SK-N-SH (cell line): ENCODE measurements around the gene STARD13. TPM values are rescaled to one million over a fixed set of nuclear protein-coding genes. Genes with fewer than 3 reads are reported as not detected.

Experiments
- CTCF ChIA-PET: fragments of 300-600, 350-600 bp; formaldehyde crosslinking; extraction: SDS; loops from one replicate; lab custom pipeline; 2021; lab: Yijun Ruan, JAX
- POLR2A ChIA-PET: fragments of 350-600 bp; sonication (Branson Sonifier 250); formaldehyde crosslinking; extraction: SDS; loops from one replicate; lab custom pipeline; 2020; ENCODE audit warnings: antibody characterized with exemption, inconsistent platforms; lab: Yijun Ruan, JAX
- DNase-seq: peaks from one replicate; pipeline ENCODE4 v3.0.0; 2012
- H2AFZ ChIP-seq: fragments of 200-600 bp; sonication (generic); 2 replicates; pipeline ENCODE4 v1.8.1; 2016; ENCODE audit warnings: antibody characterized with exemption, mild to moderate bottlenecking, low read depth
- H3F3A ChIP-seq: fragments of 200-600 bp; sonication (generic); replicated peaks from 2 replicates; pipeline ENCODE3; 2016; ENCODE audit warnings: antibody characterized with exemption, mild to moderate bottlenecking; ENCODE audit not compliant: insufficient read depth
- H3K27ac ChIP-seq, 2 experiments: fragments of 200-500 bp in 1 of 2; fragments of 200-600 bp in 1 of 2; sonication (Bioruptor generic) in 1 of 2; sonication (generic), shearing (Covaris generic) in 1 of 2; 2 replicates each; pipeline versions ENCODE4 v1.5.1 to v1.6.1; 2014 to 2016; ENCODE audit warnings: low read depth in 2 of 2, inconsistent platforms in 1 of 2, low read length in 1 of 2, mild to moderate bottlenecking in 1 of 2, mixed read lengths in 1 of 2
- H3K27me3 ChIP-seq: fragments of 200-600 bp; sonication (generic), shearing (Covaris generic); 2 replicates; pipeline ENCODE4 v1.6.1; 2016; ENCODE audit warnings: mixed run types; ENCODE audit not compliant: insufficient read depth
- H3K36me3 ChIP-seq, 2 experiments: fragments of 200-500 bp in 1 of 2; fragments of 200-600 bp in 1 of 2; sonication (Bioruptor generic) in 1 of 2; sonication (generic) in 1 of 2; replicated peaks in 1 of 2; 2 replicates each; pipeline versions ENCODE3 to v1.5.1; 2014 to 2016; ENCODE audit warnings: low read length in 1 of 2, mild to moderate bottlenecking in 1 of 2; ENCODE audit not compliant: insufficient read depth in 2 of 2, control insufficient read depth in 1 of 2
- H3K4me1 ChIP-seq, 2 experiments: fragments of 200-500 bp in 1 of 2; fragments of 200-600 bp in 1 of 2; sonication (Bioruptor generic) in 1 of 2; sonication (generic), shearing (Covaris generic) in 1 of 2; 2 replicates each; pipeline versions ENCODE4 v1.5.1 to v1.6.1; 2014 to 2016; ENCODE audit warnings: low read depth in 1 of 2, low read length in 1 of 2, mixed run types in 1 of 2; ENCODE audit not compliant: insufficient read depth in 2 of 2, control insufficient read depth in 1 of 2
- H3K4me2 ChIP-seq: fragments of 200-600 bp; sonication (generic), shearing (Covaris generic); 2 replicates; pipeline ENCODE4 v1.6.1; 2017; ENCODE audit warnings: mixed run types
- H3K4me3 ChIP-seq, 2 experiments: fragments of 200-500 bp in 1 of 2; fragments of 200-600 bp in 1 of 2; sonication (Bioruptor generic) in 1 of 2; sonication (generic), shearing (Covaris generic) in 1 of 2; 2 replicates each; pipeline versions ENCODE4 v1.5.1 to v1.8.1; 2014 to 2016; ENCODE audit warnings: low read depth in 2 of 2, inconsistent platforms in 1 of 2, low read length in 1 of 2, mild to moderate bottlenecking in 1 of 2, mixed read lengths in 1 of 2, moderate library complexity in 1 of 2
- H3K79me2 ChIP-seq: fragments of 200-600 bp; sonication (generic); 2 replicates; pipeline ENCODE4 v1.8.1; 2017; ENCODE audit warnings: mild to moderate bottlenecking; ENCODE audit not compliant: insufficient read depth
- H3K9ac ChIP-seq: fragments of 200-600 bp; sonication (generic); 2 replicates; pipeline ENCODE4 v1.6.1; 2017; ENCODE audit warnings: mixed run types
- H3K9me2 ChIP-seq: fragments of 200-600 bp; sonication (generic); 2 replicates; pipeline ENCODE4 v1.6.1; 2017; ENCODE audit warnings: mixed run types
- H3K9me3 ChIP-seq: fragments of 200-600 bp; sonication (generic); 2 replicates; pipeline ENCODE4 v1.6.1; 2017; ENCODE audit warnings: mixed run types, mild to moderate bottlenecking, moderate library complexity
- H4K20me1 ChIP-seq: fragments of 200-600 bp; sonication (generic); 2 replicates; pipeline ENCODE4 v1.6.1; 2017; ENCODE audit warnings: mild to moderate bottlenecking, mixed run types; ENCODE audit not compliant: insufficient read depth
- EP300 ChIP-seq, 2 experiments: IDR thresholded peaks; 2 replicates each; pipeline versions ENCODE4 v1.4.0 to v1.6.1; 2012; ENCODE audit warnings: borderline replicate concordance in 1 of 2, low read depth in 1 of 2, low read length in 1 of 2
- FOXJ3 ChIP-seq: sonication (generic); formaldehyde crosslinking; IDR thresholded peaks from 2 replicates; pipeline ENCODE4 v1.5.1; 2020; ENCODE audit warnings: mild to moderate bottlenecking, missing genetic modification reagents
- GABPA ChIP-seq: IDR thresholded peaks from 2 replicates; pipeline ENCODE4 v1.4.0; 2012; ENCODE audit warnings: low read depth, mild to moderate bottlenecking
- JUND ChIP-seq: IDR thresholded peaks from 2 replicates; pipeline ENCODE4 v1.4.0; 2012
- RAD21 ChIP-seq: IDR thresholded peaks from 2 replicates; pipeline ENCODE4 v1.6.1; 2012; ENCODE audit warnings: mild to moderate bottlenecking, low read length
- RCOR1 ChIP-seq: fragments of 150-350 bp; IDR thresholded peaks from 2 replicates; pipeline ENCODE4 v1.6.1; 2017; ENCODE audit warnings: antibody characterized with exemption, low read length
- RFX5 ChIP-seq: IDR thresholded peaks from 2 replicates; pipeline ENCODE4 v1.6.1; 2012; ENCODE audit warnings: mild to moderate bottlenecking, improper control_type of control experiment, low read length
- USF2 ChIP-seq: fragments of 150-350 bp; IDR thresholded peaks from 2 replicates; pipeline ENCODE4 v1.6.1; 2017; ENCODE audit warnings: antibody characterized with exemption, low read length, low read depth, borderline replicate concordance
- YY1 ChIP-seq: IDR thresholded peaks from 2 replicates; pipeline ENCODE4 v1.4.0; 2012; ENCODE audit warnings: low read depth, mild to moderate bottlenecking
- ZBTB33 ChIP-seq: IDR thresholded peaks from 2 replicates; pipeline ENCODE4 v1.4.0; 2012; ENCODE audit warnings: low read depth, borderline replicate concordance
- WGBS: methylation state at CpG from one replicate; pipeline ENCODE4 v1.1.6; 2017; ENCODE audit warnings: low lambda C conversion rate; 5-methylcytosine and 5-hydroxymethylcytosine counted together
- polyA plus RNA-seq, 3 experiments: library from polyadenylated mRNA; depleted of rRNA; stranded (reverse); fragments of >200 nt; gene quantifications; 2 replicates each; pipeline ENCODE4 v1.2.3, GENCODE V29; 2012
- TF ChIP-seq, protein P1 (sequence below): IDR thresholded peaks from 2 replicates; pipeline ENCODE4; 2012

STARD13 gene
- polyA plus RNA-seq, 1 of the 3 experiments (the other 2 are of a cell fraction): 5.7 TPM

GRCh38 chr13:33319859-33320258 is 34.3 kb upstream of the STARD13 start:
- H3K27ac ChIP-seq: no peak overlapping the region
- ChIA-PET CTCF (interaction anchor here (1.0 kb wide), 1 partner anchor 11 kb away, joined by 3 read pairs; no protein-coding TSS in a partner anchor), POLR2A (no interaction called here)
- WGBS: 94% methylated on average over 1 of the region's 1 CpG
- H3K79me2 ChIP-seq: no peaks in the 10 kb centered on the region
- no peak overlapping the region for H3K9ac ChIP-seq
- no peak for DNase-seq
- no peaks in the 10 kb centered on the region for H3K36me3 ChIP-seq
- peaks cover 6% of the 10 kb centered on the region for H3F3A ChIP-seq
- no peak overlapping the region for H3K4me2 ChIP-seq
- H3K4me3 ChIP-seq: no peak overlapping the region
- no peaks in the 10 kb centered on the region for H3K9me3 ChIP-seq
- no peaks in the 10 kb centered on the region for H4K20me1 ChIP-seq
- H3K4me1 ChIP-seq: no peaks in the 10 kb centered on the region; a peak in 1 of 4 replicates
- H2AFZ ChIP-seq: no peak overlapping the region
- H3K9me2 ChIP-seq: no peaks in the 10 kb centered on the region
- H3K27me3 ChIP-seq: no peaks in the 10 kb centered on the region
- no peak for TF ChIP-seq ZBTB33

GRCh38 chr13:33318744-33319143 is 33.2 kb upstream of the STARD13 start:
- H3K4me2 ChIP-seq: no peak overlapping the region
- DNase-seq: no peak
- no peaks in the 10 kb centered on the region for H3K27me3 ChIP-seq
- no peak overlapping the region for H2AFZ ChIP-seq
- no peaks in the 10 kb centered on the region for H3K9me2 ChIP-seq
- H3K36me3 ChIP-seq: no peaks in the 10 kb centered on the region
- ChIA-PET CTCF (no interaction called here), POLR2A (no interaction called here)
- TF ChIP-seq GABPA (no peak), FOXJ3 (no peak), RAD21 (no peak), RCOR1 (no peak), RFX5 (no peak), JUND (no peak), YY1 (no peak), EP300 (IDR thresholded peaks at IDR 0.05; ENCODE audit: borderline replicate concordance in 1 of 2, low read depth in 1 of 2, low read length in 1 of 2) (no peak), USF2 (no peak)
- TF ChIP-seq, protein P1, sequence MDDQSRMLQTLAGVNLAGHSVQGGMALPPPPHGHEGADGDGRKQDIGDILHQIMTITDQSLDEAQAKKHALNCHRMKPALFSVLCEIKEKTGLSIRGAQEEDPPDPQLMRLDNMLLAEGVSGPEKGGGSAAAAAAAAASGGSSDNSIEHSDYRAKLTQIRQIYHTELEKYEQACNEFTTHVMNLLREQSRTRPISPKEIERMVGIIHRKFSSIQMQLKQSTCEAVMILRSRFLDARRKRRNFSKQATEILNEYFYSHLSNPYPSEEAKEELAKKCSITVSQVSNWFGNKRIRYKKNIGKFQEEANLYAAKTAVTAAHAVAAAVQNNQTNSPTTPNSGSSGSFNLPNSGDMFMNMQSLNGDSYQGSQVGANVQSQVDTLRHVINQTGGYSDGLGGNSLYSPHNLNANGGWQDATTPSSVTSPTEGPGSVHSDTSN: no peak
- no peak overlapping the region for H3K27ac ChIP-seq
- no peaks in the 10 kb centered on the region for H4K20me1 ChIP-seq
- H3K4me3 ChIP-seq: no peak overlapping the region
- no peaks in the 10 kb centered on the region for H3K9me3 ChIP-seq
- 61% methylated on average over 2 of the region's 2 CpGs for WGBS
- no peaks in the 10 kb centered on the region; a peak in 1 of 4 replicates for H3K4me1 ChIP-seq
- H3K9ac ChIP-seq: no peak overlapping the region
- no peaks in the 10 kb centered on the region for H3K79me2 ChIP-seq
- H3F3A ChIP-seq: no peaks in the 10 kb centered on the region
